DND-41 (cell line): ENCODE measurements around the gene PRDX5.
A peak's percentile ranks its signal among the peaks of the same experiment; 100 is the strongest.

Experiments
- ATAC-seq: fragments of 200-7000 bp; cut with Tn5 transposase; 3 replicates; pipeline ENCODE4 v1.9.1; 2021; ENCODE audit warnings: low read depth; ENCODE audit not compliant: insufficient read depth
- DNase-seq: peaks from one replicate; pipeline ENCODE4 v3.0.0-alpha.2; 2020
- H2AFZ ChIP-seq: 2 replicates; pipeline ENCODE4 v1.6.0; 2012; ENCODE audit warnings: low read depth, low read length
- H3K27ac ChIP-seq: 2 replicates; pipeline ENCODE4 v1.5.1; 2012; ENCODE audit warnings: low read length, inconsistent platforms
- H3K27me3 ChIP-seq: fragments of 200-600 bp; sonication (generic); 2 replicates; pipeline ENCODE4 v1.6.0; 2012; ENCODE audit warnings: low read length, mild to moderate bottlenecking, inconsistent platforms; ENCODE audit not compliant: insufficient read depth, poor library complexity
- H3K36me3 ChIP-seq: 2 replicates; pipeline ENCODE4 v1.5.1; 2012; ENCODE audit warnings: low read length, inconsistent platforms; ENCODE audit not compliant: insufficient read depth
- H3K4me1 ChIP-seq: 2 replicates; pipeline ENCODE4 v1.5.1; 2012; ENCODE audit warnings: mild to moderate bottlenecking, low read length; ENCODE audit not compliant: insufficient read depth
- H3K4me2 ChIP-seq: 2 replicates; pipeline ENCODE4 v1.6.0; 2012; ENCODE audit warnings: mild to moderate bottlenecking, moderate library complexity, low read length, inconsistent platforms; ENCODE audit not compliant: insufficient read depth
- H3K4me3 ChIP-seq, 2 experiments: fragments of 200-600 bp in 1 of 2; shearing (Covaris generic) in 1 of 2; 2 replicates each; pipeline ENCODE4 v1.5.1; 2012 to 2016; ENCODE audit warnings: inconsistent platforms in 2 of 2, low read length in 2 of 2, mild to moderate bottlenecking in 2 of 2, low read depth in 1 of 2, moderate library complexity in 1 of 2
- H3K79me2 ChIP-seq: 2 replicates; pipeline ENCODE4 v1.6.0; 2012; ENCODE audit warnings: low read length, inconsistent platforms; ENCODE audit not compliant: insufficient read depth
- H3K9ac ChIP-seq: 2 replicates; pipeline ENCODE4 v1.6.0; 2012; ENCODE audit warnings: low read depth, mild to moderate bottlenecking, inconsistent platforms, low read length, moderate library complexity
- H3K9me3 ChIP-seq: 2 replicates; pipeline ENCODE4 v1.5.1; 2012; ENCODE audit warnings: low read length, moderate library complexity, mild to moderate bottlenecking, inconsistent platforms; ENCODE audit not compliant: insufficient read depth, severe bottlenecking
- H4K20me1 ChIP-seq: 2 replicates; pipeline ENCODE4 v1.6.0; 2012; ENCODE audit warnings: low read length; ENCODE audit not compliant: insufficient read depth
- EZH2 ChIP-seq: IDR thresholded peaks from 3 replicates; pipeline ENCODE4 v1.6.1; 2012; ENCODE audit warnings: borderline replicate concordance, low read depth, mild to moderate bottlenecking, moderate library complexity, low read length, inconsistent platforms; ENCODE audit not compliant: severe bottlenecking
- TF ChIP-seq, protein P1 (sequence below): IDR thresholded peaks from 2 replicates; pipeline ENCODE4 v1.5.1; 2012; ENCODE audit warnings: borderline replicate concordance, low read length, moderate library complexity, mild to moderate bottlenecking; ENCODE audit not compliant: poor library complexity, severe bottlenecking; ENCODE audit errors: extremely low read depth

The PRDX5 gene

DNA sequence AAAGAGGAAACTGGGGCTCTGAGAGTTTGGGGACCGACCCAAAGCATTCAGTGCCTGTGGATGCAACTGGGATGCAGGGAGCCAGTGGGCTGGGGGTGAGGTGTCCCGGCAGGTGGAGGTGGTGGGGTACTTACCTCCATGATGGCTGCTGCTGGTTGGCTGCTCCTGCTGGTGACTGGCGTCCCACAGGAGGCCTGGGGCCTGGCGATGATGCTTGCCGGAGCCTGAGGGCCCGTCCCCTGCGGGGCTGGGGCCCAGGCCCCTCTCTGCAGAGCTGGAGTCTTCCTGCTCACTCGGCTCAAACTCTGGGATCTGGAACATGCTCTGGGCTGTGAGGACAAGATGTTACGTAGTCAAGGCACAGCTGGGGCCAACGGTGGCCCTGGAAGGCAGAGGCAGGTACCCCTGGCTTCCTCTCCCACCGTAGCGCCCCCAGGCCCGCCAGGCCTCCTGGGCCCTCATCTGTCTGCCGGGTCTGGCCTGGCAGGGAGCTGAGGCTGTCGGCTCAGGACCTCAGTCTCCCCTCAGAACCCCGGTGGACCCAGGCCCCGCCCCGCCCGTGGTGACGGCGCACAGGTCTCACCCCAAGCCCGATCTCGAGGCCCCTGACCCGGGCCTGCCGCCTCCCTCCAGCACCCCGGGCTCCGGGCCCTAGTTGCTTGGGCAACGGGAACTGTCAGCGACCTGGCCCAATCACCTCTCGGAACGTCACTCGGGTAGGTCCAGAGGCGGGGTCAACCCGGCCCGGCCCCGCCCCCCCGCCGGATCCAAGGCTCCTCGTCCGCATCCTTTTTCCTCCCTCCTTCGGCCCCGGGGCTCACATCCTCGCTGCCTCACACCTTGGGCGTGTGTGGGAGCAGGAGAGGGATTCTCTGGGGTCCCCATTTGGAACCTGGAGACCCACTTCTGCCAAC, 33.6 kb upstream of the PRDX5 start, which contains the start of gene BAD:
TSS of gene BAD (minus strand) at position 618 of the 914 bp plus-strand sequence. CDS start at position 321, 297 bp downstream.
- Histone ChIP-seq H3K27me3 (no peaks in the 10 kb centered on the region), H2AFZ (peak within 1 kb of the TSS; percentile 80), H3K9me3 (no peaks in the 10 kb centered on the region), H3K4me2 (peak within 1 kb of the TSS; percentile 83), H3K4me3 (peak within 1 kb of the TSS; percentile 39 to 67; a peak in 3 of 4 replicates), H3K36me3 (peaks cover 20% of the 10 kb centered on the region), H4K20me1 (no peaks in the 10 kb centered on the region), H3K79me2 (peaks cover 30% of the 10 kb centered on the region), H3K27ac (peak within 1 kb of the TSS; percentile 71), H3K4me1 (peaks cover 36% of the 10 kb centered on the region), H3K9ac (peak within 1 kb of the TSS; percentile 74)
- ATAC-seq, result peak; percentile 89
- no peak for TF ChIP-seq EZH2
- TF ChIP-seq, protein P1, sequence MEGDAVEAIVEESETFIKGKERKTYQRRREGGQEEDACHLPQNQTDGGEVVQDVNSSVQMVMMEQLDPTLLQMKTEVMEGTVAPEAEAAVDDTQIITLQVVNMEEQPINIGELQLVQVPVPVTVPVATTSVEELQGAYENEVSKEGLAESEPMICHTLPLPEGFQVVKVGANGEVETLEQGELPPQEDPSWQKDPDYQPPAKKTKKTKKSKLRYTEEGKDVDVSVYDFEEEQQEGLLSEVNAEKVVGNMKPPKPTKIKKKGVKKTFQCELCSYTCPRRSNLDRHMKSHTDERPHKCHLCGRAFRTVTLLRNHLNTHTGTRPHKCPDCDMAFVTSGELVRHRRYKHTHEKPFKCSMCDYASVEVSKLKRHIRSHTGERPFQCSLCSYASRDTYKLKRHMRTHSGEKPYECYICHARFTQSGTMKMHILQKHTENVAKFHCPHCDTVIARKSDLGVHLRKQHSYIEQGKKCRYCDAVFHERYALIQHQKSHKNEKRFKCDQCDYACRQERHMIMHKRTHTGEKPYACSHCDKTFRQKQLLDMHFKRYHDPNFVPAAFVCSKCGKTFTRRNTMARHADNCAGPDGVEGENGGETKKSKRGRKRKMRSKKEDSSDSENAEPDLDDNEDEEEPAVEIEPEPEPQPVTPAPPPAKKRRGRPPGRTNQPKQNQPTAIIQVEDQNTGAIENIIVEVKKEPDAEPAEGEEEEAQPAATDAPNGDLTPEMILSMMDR, result peak; percentile 20
- DNase-seq, result peak; percentile 95

DNA sequence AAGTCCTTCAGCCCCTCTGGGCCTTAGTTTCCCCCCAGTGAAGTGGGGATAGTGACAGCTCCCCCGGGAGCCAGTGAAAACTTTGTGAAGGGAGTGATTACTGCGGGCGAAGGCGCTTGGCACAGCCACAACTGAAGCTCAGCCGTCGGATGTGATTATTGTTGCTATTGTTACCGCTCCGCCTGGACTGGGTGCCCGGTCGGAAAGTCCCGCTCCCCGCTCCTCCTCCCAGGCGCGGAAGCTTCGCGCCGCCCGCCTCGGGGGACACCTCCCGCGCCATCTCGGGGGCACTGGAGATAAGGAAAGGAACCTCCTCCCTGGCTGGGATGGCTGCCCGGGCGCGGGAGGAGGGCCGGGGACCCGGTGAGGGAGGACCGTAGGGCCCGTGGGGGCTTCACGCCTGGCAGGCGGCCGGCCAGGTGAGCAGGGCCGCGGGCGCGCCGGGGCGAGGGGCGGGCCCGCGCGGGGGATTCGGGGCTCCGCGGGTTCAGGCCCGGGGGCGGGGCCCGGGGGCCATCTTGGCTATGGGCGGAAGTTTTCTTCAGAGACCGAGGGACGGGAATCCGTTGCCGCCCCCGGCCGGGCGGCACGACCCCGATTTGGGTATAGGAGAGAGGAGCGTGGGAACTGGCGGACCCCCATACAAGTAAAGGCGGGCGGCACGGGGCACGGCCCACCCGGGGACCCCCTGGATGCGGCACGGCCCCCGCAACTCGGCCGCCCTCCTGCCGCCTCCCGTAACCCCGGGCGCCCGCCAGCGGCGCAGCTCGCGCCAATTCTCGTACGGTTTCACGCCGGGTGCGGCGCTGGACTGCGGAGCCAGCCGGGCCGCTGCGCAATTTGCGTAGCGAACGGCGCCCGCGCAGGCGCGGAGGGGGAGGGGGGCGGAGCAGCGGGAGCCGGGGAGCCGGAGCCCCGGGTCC, 32.7 kb upstream of the PRDX5 start, which contains the start of gene GPR137:
TSS of gene GPR137 (plus strand) at position 887 of the 923 bp plus-strand sequence. CDS start 677 bp downstream, outside the sequence.
- H3K9me3 ChIP-seq, result no peaks in the 10 kb centered on the region
- H3K4me2 ChIP-seq, result peak within 1 kb of the TSS; percentile 83
- peak within 1 kb of the TSS; percentile 80 for H2AFZ ChIP-seq
- H3K4me1 ChIP-seq, result peaks cover 36% of the 10 kb centered on the region
- H3K36me3 ChIP-seq, result peaks cover 20% of the 10 kb centered on the region
- no peaks in the 10 kb centered on the region for H3K27me3 ChIP-seq
- TF ChIP-seq EZH2, result no peak
- TF ChIP-seq, protein P1, result no peak
- peak within 1 kb of the TSS; percentile 74 for H3K9ac ChIP-seq
- peak within 1 kb of the TSS; percentile 64 for H3K27ac ChIP-seq
- H3K4me3 ChIP-seq, result peak within 1 kb of the TSS; percentile 39 to 67; a peak in 3 of 4 replicates
- ATAC-seq (peak; percentile 58), DNase-seq (peak; percentile 90)
- H3K79me2 ChIP-seq, result peaks cover 30% of the 10 kb centered on the region
- H4K20me1 ChIP-seq, result no peaks in the 10 kb centered on the region

DNA sequence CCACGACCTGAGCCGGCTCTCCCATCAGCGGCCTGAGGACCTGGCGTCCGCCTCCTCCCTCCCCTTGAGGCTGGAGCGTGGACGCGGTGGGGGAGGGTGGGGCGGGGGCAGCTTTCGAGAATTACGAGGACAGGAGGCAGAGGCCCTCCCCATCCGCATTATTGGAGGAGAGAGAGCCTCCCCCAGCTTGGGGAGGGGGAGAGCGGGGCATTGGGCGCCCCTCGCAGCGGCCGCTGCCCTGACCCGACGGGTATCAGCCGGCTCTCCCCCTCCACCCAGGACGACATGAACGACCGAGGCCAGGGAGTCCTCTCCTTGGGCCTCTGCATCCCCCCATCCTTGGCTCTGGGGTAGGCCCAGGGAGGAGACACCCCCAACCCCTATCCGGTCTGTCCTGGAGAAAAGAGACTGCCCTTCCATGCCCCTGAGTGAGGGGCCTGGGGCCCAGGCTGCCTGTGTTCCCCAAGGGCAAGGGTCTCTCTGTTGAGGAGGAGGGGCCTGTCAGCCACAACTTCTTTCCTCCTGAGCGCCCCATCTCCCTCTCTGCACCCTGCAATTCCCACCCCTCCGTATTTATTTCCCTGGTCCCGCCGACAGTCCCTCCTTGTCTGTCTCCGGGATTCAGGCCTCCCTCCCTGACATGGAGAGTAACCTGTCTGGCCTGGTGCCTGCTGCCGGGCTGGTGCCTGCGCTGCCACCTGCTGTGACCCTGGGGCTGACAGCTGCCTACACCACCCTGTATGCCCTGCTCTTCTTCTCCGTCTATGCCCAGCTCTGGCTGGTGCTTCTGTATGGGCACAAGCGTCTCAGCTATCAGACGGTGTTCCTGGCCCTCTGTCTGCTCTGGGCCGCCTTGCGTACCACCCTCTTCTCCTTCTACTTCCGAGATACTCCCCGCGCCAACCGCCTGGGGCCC, 31.8 kb upstream of the PRDX5 start:
- Histone ChIP-seq H4K20me1 (no peaks in the 10 kb centered on the region), H3K36me3 (peaks cover 20% of the 10 kb centered on the region), H3K27ac (peak overlapping the region; percentile 64), H3K9ac (peak overlapping the region; percentile 74), H3K27me3 (no peaks in the 10 kb centered on the region), H3K4me2 (peak overlapping the region; percentile 83), H2AFZ (peak overlapping the region; percentile 80), H3K79me2 (peaks cover 30% of the 10 kb centered on the region), H3K4me1 (peaks cover 36% of the 10 kb centered on the region), H3K4me3 (peak overlapping the region; percentile 39 to 67; a peak in 3 of 4 replicates), H3K9me3 (no peaks in the 10 kb centered on the region)
- TF ChIP-seq EZH2, result no peak
- TF ChIP-seq, protein P1, result peak; percentile 65
- ATAC-seq (peak; percentile 4), DNase-seq (peak; percentile 50)
